HCEC 1CT (cell line): Measurements from ENCODE around the gene AKIRIN2.

Experiments used
- DNase-seq: peaks from one replicate; pipeline ENCODE4 v3.0.0-alpha.2; 2017

AKIRIN2 gene

DNA sequence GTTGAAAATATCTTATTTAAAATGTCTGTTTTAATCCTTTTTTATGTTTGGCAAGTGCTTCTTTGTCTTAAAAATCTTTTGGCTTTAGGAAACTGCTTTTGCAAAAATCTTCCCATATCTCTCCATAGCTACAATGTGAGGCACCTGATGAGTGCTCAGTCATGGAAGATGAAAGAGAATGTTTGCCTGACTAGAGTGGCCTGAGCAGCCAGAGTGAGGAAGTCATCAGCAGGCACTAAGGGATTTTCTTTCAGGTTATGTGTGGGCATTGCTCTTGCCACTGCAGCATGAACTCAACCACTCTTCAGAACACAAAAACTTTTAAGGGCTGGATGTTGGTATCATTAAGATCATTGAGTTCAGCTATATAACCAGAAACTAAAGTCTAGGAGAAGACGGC lies 47.9 kb downstream of the AKIRIN2 start:
- DNase-seq, result no peak

DNA sequence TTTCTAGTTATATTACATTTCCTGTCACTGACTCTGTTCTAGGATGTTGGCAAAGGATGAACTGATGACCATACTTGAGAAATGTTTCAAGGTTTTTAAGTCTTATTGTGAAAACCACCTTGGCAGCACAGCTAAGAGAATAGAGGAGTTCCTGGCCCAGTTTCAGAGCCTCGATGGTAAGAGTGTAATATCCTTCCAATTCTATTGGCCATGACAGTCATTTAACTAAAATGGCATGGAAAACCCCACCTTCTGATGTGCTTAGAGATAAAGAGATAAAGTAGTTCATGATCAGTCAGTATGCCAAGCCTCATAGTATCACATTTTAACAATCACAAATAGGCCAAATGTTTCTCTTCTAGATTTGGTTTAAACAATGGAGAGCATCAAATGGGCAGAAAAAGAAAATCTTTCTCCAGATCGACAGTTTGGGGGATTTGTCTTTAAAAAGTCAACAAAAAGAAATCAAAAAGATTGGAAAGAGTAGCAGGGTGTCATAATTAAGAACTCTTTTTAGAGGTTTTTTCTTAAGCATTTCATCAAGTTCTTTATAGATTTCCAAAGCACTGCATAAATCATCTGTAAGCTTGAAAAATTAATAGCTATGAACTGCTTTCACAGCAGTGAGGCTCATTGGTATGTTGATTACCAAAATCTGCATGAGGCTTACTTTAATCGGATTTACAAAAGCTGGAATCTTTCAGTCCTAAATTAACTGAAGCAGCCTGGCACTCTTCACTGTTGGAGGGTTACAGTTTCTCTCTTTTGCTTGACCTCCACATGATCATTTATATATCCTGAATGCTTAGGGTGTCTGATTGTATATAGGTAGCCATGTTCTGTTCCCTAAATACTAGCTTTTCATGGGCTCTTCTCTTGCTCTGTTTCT lies 48.7 kb downstream of the AKIRIN2 start:
- DNase-seq, result no peak

DNA sequence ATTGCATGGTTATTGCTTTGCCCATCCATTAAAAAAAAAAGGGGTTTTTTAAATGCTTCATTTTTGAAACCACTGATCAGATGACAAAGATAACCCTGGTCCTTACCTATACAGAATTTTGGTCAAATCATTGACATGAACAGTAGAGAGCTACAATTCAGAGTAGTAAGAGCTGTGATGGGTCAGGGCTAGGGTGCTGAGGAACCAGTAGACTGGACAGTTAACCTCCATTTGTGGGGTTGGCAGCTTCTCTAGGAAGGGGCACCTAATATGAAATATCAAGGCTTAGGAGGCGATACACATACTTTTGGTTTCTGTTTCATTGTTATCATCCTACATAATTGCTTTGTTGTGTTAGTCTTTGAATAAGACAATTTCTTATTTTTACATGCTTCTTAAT lies 57.0 kb downstream of the AKIRIN2 start:
- no peak for DNase-seq

GRCh38 chr6:87641065-87641692 lies 60.9 kb downstream of the AKIRIN2 start:
- DNase-seq, result no peak

DNA sequence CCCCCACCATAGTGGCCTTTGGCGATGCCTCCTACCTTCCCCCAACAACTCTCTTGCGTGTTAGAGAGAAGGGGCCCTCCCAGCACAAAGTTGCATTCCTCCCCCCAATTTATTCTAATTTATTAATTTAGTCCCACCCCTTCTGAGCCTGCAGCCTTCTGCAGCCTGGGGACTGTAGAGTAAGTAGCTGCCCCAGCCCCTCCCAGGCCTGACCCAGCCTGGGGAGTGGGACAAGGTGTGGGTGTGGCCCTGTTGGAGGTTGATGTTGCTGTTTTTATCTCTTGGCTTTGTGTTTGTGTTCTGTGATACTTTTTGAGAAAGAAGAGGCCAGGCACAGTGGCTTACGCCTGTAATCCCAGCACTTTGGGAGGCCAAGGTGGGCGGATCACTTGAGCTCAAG lies 62.7 kb downstream of the AKIRIN2 start:
- DNase-seq, result no peak

GRCh38 chr6:87637106-87637505 lies 64.9 kb downstream of the AKIRIN2 start:
- no peak for DNase-seq

GRCh38 chr6:87636315-87636714 lies 65.7 kb downstream of the AKIRIN2 start:
- DNase-seq, result no peak

DNA sequence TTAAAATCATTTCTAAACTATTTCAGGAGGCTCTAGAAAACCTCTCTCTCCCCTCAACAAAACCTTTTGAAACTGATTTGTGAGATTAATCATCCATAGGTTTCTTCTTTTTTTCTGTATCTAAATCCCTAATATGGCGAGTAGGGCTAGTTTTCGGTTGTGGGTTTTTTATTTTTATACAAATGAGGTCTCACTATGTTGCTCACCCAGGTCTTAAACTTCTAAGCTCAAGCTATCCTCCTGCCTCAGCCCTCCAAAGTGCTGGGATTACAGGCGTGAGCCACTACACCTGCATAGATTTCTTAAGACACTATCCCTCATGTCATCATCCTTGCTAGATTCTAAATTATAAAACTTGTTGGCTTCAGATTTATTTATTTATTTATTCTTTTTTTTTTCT lies 68.2 kb downstream of the AKIRIN2 start:
- no peak for DNase-seq

GRCh38 chr6:87630746-87631145 lies 71.3 kb downstream of the AKIRIN2 start:
- DNase-seq, result no peak

GRCh38 chr6:87628881-87629280 lies 73.2 kb downstream of the AKIRIN2 start:
- DNase-seq, result peak; percentile 30

GRCh38 chr6:87628424-87628823 lies 73.6 kb downstream of the AKIRIN2 start:
- DNase-seq, result no peak
